CD4-positive, CD25-positive, alpha-beta regulatory T cell (primary cell): Measurements from ENCODE around the gene TMEM178B. TPM values are rescaled to one million over a fixed set of nuclear protein-coding genes. Genes with fewer than 3 reads are reported as not detected.

Experiments
- ATAC-seq, 2 donors: fragments of 150-1000 bp; cut with Tn5 transposase; one replicate each; pipeline ENCODE4 v1.10.0; 2021; ENCODE audit warnings: low read depth in 2 of 2, moderate number of reproducible peaks in 2 of 2, moderate library complexity in 1 of 2
- DNase-seq, 3 donors: peaks; one replicate each; pipeline versions ENCODE4 v3.0.0 to v3.0.0-alpha.2; 2012 to 2022; ENCODE audit warnings: mixed read lengths in 1 of 3
- H3K27ac ChIP-seq: one replicate; pipeline ENCODE4 v1.7.0; 2013; ENCODE audit warnings: mild to moderate bottlenecking, low read length; ENCODE audit not compliant: insufficient read depth, poor library complexity, severe bottlenecking
- H3K27me3 ChIP-seq: one replicate; pipeline ENCODE4 v1.7.0; 2013; ENCODE audit warnings: low read length; ENCODE audit not compliant: control insufficient read depth, insufficient read depth
- H3K36me3 ChIP-seq: one replicate; pipeline ENCODE4 v1.7.0; 2013; ENCODE audit warnings: mild to moderate bottlenecking, low read length, moderate library complexity; ENCODE audit not compliant: control insufficient read depth, insufficient read depth
- H3K4me1 ChIP-seq: 2 replicates; pipeline ENCODE4 v1.7.0; 2013; ENCODE audit warnings: mild to moderate bottlenecking, low read length; ENCODE audit not compliant: insufficient read depth, control insufficient read depth, poor library complexity, severe bottlenecking
- H3K4me3 ChIP-seq: one replicate; pipeline ENCODE4 v1.7.0; 2013; ENCODE audit warnings: low read depth, mild to moderate bottlenecking, low read length, moderate library complexity
- H3K9me3 ChIP-seq, 2 experiments: 1 replicate in 1 of 2; 2 replicates in 1 of 2; pipeline ENCODE4 v1.7.0; 2013; ENCODE audit warnings: low read length in 2 of 2, mild to moderate bottlenecking in 1 of 2, moderate library complexity in 1 of 2; ENCODE audit not compliant: control insufficient read depth in 2 of 2
- H3K27ac Mint-ChIP-seq, 3 donors: one replicate each; pipeline ENCODE4 v1.8.0; 2020 to 2022; ENCODE audit warnings: mild to moderate bottlenecking in 3 of 3, mixed read lengths in 3 of 3, moderate library complexity in 2 of 3
- H3K27me3 Mint-ChIP-seq: one replicate; pipeline ENCODE4 v1.8.0; 2022; ENCODE audit warnings: mild to moderate bottlenecking, mixed read lengths
- H3K36me3 Mint-ChIP-seq: one replicate; pipeline ENCODE4 v1.8.0; 2020; ENCODE audit warnings: mixed read lengths
- H3K4me1 Mint-ChIP-seq, 4 donors: one replicate each; pipeline ENCODE4 v1.8.0; 2020 to 2022; ENCODE audit warnings: mixed read lengths in 4 of 4, mild to moderate bottlenecking in 1 of 4
- H3K4me3 Mint-ChIP-seq, 4 donors: one replicate each; pipeline ENCODE4 v1.8.0; 2020 to 2022; ENCODE audit warnings: mild to moderate bottlenecking in 4 of 4, mixed read lengths in 4 of 4, moderate library complexity in 3 of 4
- H3K9me3 Mint-ChIP-seq, 7 donors: one replicate each; pipeline ENCODE4 v1.8.0; 2020 to 2022; ENCODE audit warnings: mixed read lengths in 7 of 7, mild to moderate bottlenecking in 3 of 7, moderate library complexity in 2 of 7
- polyA plus RNA-seq, 4 donors: library from polyadenylated mRNA; unstranded; fragments of 300-500 nt; fragmentation: Illumina TruSeq; gene quantifications; one replicate each; pipeline ENCODE4 v1.2.3, GENCODE V29; 2021
- total RNA-seq: library from RNA; stranded (reverse); gene quantifications from one replicate; pipeline ENCODE4 v1.2.3, GENCODE V29; 2022

Gene TMEM178B
- total and polyA plus RNA-seq, 5 donors from 2014 or later = 0.10 TPM; not detected in 4

DNA sequence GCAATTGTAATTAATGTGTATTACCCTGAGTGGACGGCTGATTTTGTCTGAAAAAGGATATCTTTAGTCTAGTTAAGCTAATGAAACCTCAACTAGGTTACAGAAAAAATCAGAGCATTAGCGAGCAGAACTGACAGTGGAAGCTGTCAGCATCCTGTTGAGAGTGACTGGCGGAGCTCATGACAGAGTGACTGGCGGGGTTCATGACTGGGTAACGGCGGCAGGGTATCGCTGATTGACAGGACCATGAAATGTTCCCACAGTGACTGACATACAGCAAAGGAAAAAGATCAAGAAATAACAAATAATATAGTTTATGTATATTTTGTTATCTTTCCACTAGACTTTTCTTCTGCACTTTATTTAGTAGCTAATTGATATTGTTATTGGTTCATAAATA is 274.9 kb downstream of the TMEM178B start:
- H3K27me3 Mint-ChIP-seq = no peaks in the 10 kb centered on the region
- H3K4me3 Mint-ChIP-seq = no peak overlapping the region
- peaks cover 0 to 2% (median 0%) of the 10 kb centered on the region in 7 donors for H3K9me3 Mint-ChIP-seq
- H3K9me3 ChIP-seq = no peaks in the 10 kb centered on the region
- no peak overlapping the region for H3K27ac ChIP-seq
- H3K4me3 ChIP-seq = no peak overlapping the region
- no peaks in the 10 kb centered on the region for H3K4me1 Mint-ChIP-seq
- no peaks in the 10 kb centered on the region for H3K4me1 ChIP-seq
- no peak overlapping the region for H3K27ac Mint-ChIP-seq
- H3K36me3 ChIP-seq = no peaks in the 10 kb centered on the region
- DNase-seq (no peak), ATAC-seq (no peak)
- H3K36me3 Mint-ChIP-seq = no peaks in the 10 kb centered on the region
- peaks cover 1% of the 10 kb centered on the region for H3K27me3 ChIP-seq

DNA sequence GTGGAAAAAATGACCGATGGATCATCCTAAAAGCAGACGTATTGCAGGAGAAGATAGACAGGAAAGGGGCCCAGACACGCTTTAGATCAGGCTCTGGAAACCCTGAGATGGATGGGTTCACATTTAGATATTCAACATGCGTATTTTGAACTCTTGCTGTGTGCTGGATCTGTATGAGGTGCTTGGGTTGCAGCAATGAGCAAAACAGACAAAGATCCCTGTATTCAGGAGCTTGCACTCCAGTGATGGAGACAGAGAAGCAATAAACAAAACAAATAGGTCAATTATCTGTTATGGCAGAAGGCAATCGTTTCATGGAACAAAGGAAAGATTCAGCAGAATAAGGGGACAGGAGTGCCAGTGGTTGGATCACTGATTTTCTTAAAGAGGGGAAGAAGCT is 275.5 kb downstream of the TMEM178B start:
- no peaks in the 10 kb centered on the region for H3K4me1 Mint-ChIP-seq
- H3K9me3 ChIP-seq = no peaks in the 10 kb centered on the region
- H3K27me3 Mint-ChIP-seq = no peaks in the 10 kb centered on the region
- H3K4me3 ChIP-seq = no peak overlapping the region
- no peaks in the 10 kb centered on the region for H3K4me1 ChIP-seq
- H3K4me3 Mint-ChIP-seq = peak overlapping the region in 1 of 4 donors; percentile 0
- H3K9me3 Mint-ChIP-seq = peaks cover 0 to 2% (median 0%) of the 10 kb centered on the region in 7 donors
- peaks cover 1% of the 10 kb centered on the region for H3K27me3 ChIP-seq
- H3K36me3 Mint-ChIP-seq = no peaks in the 10 kb centered on the region
- no peak for DNase-seq
- no peak overlapping the region for H3K27ac Mint-ChIP-seq
- H3K36me3 ChIP-seq = no peaks in the 10 kb centered on the region
- ATAC-seq = no peak
- no peak overlapping the region for H3K27ac ChIP-seq

DNA sequence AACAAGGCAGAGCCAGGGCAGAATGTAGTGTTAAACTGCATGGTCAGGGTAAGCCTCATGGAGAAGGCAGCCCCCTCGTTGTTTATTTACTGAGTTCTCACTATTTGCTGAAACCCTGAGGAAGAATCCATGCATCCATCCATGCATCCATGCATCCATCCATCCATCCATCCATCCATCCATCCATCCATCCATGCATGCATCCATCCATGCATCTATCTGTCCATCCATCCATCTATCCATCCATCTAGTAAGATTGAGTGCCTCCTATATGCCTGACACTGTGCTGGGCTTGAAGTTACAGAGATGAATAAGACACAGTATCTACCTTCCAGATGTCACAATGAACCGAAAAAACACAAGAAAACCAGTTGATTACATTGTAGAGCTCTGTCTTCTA is 275.9 kb downstream of the TMEM178B start:
- ATAC-seq (no peak), DNase-seq (no peak)
- H3K4me3 ChIP-seq = no peak overlapping the region
- H3K9me3 ChIP-seq = no peaks in the 10 kb centered on the region
- peak overlapping the region in 1 of 3 donors; percentile 5 for H3K27ac Mint-ChIP-seq
- H3K27ac ChIP-seq = no peak overlapping the region
- no peaks in the 10 kb centered on the region for H3K4me1 Mint-ChIP-seq
- H3K9me3 Mint-ChIP-seq = peaks cover 0 to 2% (median 0%) of the 10 kb centered on the region in 7 donors
- no peaks in the 10 kb centered on the region for H3K36me3 ChIP-seq
- H3K36me3 Mint-ChIP-seq = no peaks in the 10 kb centered on the region
- H3K27me3 ChIP-seq = peaks cover 1% of the 10 kb centered on the region
- no peaks in the 10 kb centered on the region for H3K4me1 ChIP-seq
- no peaks in the 10 kb centered on the region for H3K27me3 Mint-ChIP-seq
- H3K4me3 Mint-ChIP-seq = no peak overlapping the region

DNA sequence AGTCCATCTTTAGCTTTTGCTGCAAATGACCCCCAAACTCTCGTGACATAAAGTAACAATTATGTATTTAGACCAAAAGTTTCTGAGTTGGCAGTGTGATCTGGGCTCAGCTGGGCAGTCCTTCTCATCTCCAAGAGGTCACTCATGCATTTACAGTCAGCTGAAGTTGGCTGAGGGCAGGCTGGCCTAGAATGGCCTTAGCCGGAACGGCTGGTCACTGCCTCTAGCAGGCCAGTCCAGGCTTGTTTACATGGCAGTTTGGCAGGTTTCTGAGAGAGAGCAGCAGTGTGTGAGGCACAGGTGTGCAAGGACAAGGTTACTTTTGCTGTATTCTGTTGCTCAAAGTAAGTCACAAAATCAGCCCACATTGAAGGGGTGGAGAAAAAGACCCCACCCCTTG is 277.3 kb downstream of the TMEM178B start:
- H3K27ac Mint-ChIP-seq = no peak overlapping the region
- ATAC-seq = no peak
- H3K4me1 Mint-ChIP-seq = no peaks in the 10 kb centered on the region
- Histone ChIP-seq H3K27ac (no peak overlapping the region), H3K4me1 (no peaks in the 10 kb centered on the region), H3K4me3 (no peak overlapping the region), H3K36me3 (no peaks in the 10 kb centered on the region), H3K27me3 (peaks cover 1% of the 10 kb centered on the region), H3K9me3 (no peaks in the 10 kb centered on the region)
- H3K9me3 Mint-ChIP-seq = peaks cover 0 to 4% (median 0%) of the 10 kb centered on the region in 7 donors
- H3K27me3 Mint-ChIP-seq = peaks cover 4% of the 10 kb centered on the region
- H3K36me3 Mint-ChIP-seq = no peaks in the 10 kb centered on the region
- no peak for DNase-seq
- no peak overlapping the region for H3K4me3 Mint-ChIP-seq

DNA sequence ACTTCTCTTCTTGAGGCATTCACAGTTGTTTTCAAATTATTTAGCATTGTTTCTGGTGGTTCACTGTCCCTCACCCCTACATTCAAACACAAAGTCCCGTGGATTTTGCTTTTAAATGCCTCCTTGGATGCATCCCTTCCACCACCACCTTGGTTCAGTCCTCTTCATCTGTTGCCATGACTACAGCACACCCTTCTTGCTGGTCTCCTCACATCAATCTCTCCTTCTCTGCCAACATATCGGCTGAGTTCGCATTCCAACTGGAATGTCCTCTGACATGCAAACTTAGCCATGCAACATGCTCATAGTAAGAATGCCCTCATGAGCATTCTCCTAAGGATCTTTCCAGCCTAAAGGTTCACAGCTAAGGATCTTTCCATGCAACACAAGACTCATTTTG is 279.1 kb downstream of the TMEM178B start:
- no peak for DNase-seq
- Mint-ChIP-seq H3K27ac (no peak overlapping the region), H3K4me1 (no peaks in the 10 kb centered on the region), H3K36me3 (no peaks in the 10 kb centered on the region), H3K9me3 (peaks cover 0 to 6% (median 1%) of the 10 kb centered on the region in 7 donors), H3K27me3 (peaks cover 4% of the 10 kb centered on the region), H3K4me3 (no peak overlapping the region)
- Histone ChIP-seq H3K36me3 (no peaks in the 10 kb centered on the region), H3K27me3 (peaks cover 1% of the 10 kb centered on the region), H3K27ac (no peak overlapping the region), H3K4me1 (no peaks in the 10 kb centered on the region), H3K9me3 (no peaks in the 10 kb centered on the region), H3K4me3 (no peak overlapping the region)
- no peak for ATAC-seq

DNA sequence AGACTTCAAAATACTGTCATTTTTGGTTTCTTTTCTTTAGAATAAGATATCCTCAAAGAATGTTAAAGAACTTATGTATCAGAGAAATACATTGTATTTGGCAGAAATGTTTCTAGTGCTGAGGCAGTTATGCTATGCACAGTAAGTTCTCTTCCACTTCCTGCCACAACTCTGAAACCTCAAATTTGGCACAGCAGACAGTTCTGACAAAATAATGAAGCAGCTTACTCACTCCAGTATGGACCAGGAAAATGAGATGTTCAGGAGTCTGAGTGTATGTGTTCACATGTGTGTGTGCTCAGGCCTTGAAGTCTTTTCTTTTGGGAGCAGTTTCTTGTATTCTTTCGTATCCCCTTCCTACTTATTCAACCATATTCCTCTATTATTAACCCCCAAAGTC is 280.4 kb downstream of the TMEM178B start:
- H3K36me3 Mint-ChIP-seq = no peaks in the 10 kb centered on the region
- Histone ChIP-seq H3K36me3 (no peaks in the 10 kb centered on the region), H3K4me3 (no peak overlapping the region), H3K27ac (no peak overlapping the region), H3K9me3 (no peaks in the 10 kb centered on the region), H3K27me3 (no peaks in the 10 kb centered on the region), H3K4me1 (no peaks in the 10 kb centered on the region)
- H3K27ac Mint-ChIP-seq = no peak overlapping the region
- DNase-seq (peak in 1 of 3 donors; percentile 1), ATAC-seq (no peak)
- no peaks in the 10 kb centered on the region for H3K4me1 Mint-ChIP-seq
- H3K27me3 Mint-ChIP-seq = peaks cover 10% of the 10 kb centered on the region
- H3K4me3 Mint-ChIP-seq = no peak overlapping the region
- peaks cover 0 to 6% (median 3%) of the 10 kb centered on the region in 7 donors for H3K9me3 Mint-ChIP-seq

DNA sequence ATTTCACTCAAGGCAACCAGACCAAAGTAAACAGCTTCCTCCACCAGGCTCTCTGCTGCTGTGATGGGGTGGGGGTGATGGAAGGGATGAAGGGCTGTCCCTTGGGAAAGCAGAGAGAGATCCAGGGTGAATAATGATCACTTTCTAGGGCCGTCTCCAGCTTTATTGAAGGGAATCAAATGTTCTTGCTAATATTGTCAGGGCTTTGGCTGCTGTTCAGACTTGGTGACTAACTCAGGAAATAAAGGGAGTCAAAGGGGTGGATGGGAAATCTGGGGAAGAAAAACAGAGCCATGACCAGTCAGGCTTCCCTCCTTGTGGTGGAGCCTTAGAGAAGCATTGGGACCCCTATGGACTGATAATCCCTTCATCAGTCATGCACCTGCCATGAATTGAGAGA is 281.2 kb downstream of the TMEM178B start:
- H3K36me3 ChIP-seq = no peaks in the 10 kb centered on the region
- Mint-ChIP-seq H3K36me3 (no peaks in the 10 kb centered on the region), H3K4me3 (no peak overlapping the region), H3K4me1 (no peaks in the 10 kb centered on the region), H3K27ac (no peak overlapping the region), H3K9me3 (peaks cover 0 to 6% (median 3%) of the 10 kb centered on the region in 7 donors), H3K27me3 (peaks cover 10% of the 10 kb centered on the region)
- no peaks in the 10 kb centered on the region for H3K27me3 ChIP-seq
- no peak overlapping the region for H3K4me3 ChIP-seq
- H3K9me3 ChIP-seq = no peaks in the 10 kb centered on the region
- no peaks in the 10 kb centered on the region for H3K4me1 ChIP-seq
- H3K27ac ChIP-seq = no peak overlapping the region
- no peak for DNase-seq
- ATAC-seq = no peak

DNA sequence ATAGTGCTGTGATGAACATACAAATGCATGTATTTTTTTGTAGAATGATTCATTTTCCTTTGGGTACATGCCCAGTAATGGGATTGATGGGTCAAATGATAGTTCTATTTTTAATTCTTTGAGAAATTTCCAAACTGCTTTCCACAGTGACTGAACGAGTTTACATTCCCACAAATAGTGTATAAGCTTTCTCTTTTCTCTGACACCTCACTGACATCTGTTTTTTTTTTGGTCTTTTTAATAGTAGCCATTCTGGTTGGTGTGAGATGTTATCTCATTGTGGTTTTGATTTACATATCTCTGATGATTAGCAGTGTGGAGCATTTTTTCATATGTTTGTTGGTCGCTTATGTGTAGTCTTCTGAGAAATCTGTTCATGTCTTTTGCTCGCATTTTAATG is 282.3 kb downstream of the TMEM178B start:
- DNase-seq (no peak), ATAC-seq (no peak)
- H3K9me3 Mint-ChIP-seq = peaks cover 0 to 6% (median 3%) of the 10 kb centered on the region in 7 donors
- no peaks in the 10 kb centered on the region for H3K4me1 ChIP-seq
- H3K4me1 Mint-ChIP-seq = no peaks in the 10 kb centered on the region
- no peaks in the 10 kb centered on the region for H3K27me3 ChIP-seq
- no peaks in the 10 kb centered on the region for H3K36me3 Mint-ChIP-seq
- no peak overlapping the region for H3K27ac Mint-ChIP-seq
- no peak overlapping the region for H3K4me3 ChIP-seq
- H3K27ac ChIP-seq = no peak overlapping the region
- H3K4me3 Mint-ChIP-seq = no peak overlapping the region
- H3K27me3 Mint-ChIP-seq = peaks cover 10% of the 10 kb centered on the region
- H3K9me3 ChIP-seq = no peaks in the 10 kb centered on the region
- H3K36me3 ChIP-seq = no peaks in the 10 kb centered on the region
